Measurements from ENCODE around the gene TMEM62. TPM values are rescaled to one million over a fixed set of nuclear protein-coding genes. Genes with fewer than 3 reads are reported as not detected.

TMEM62 gene
- total and polyA plus RNA-seq, 9 of the 15 experiments (the other 6 are each of a cell fraction or from before 2014, with no cell fraction given): 4.4 to 16.6 (median 11.1) TPM

GRCh38 chr15:43185157-43186002 lies 52.0 kb downstream of the TMEM62 start, which contains the start of gene CCNDBP1 (continued):
- 0 out of 2 replicates have a peak, but pooled peaks have one; percentile 15 for TF ChIP-seq ZNF740 (CRISPR knock-in tag; IDR thresholded peaks at IDR 0.05)
- no peak for TF ChIP-seq ZNF740 (tag; IDR thresholded peaks at IDR 0.05)
- no peak for TF ChIP-seq ZNF253 (CRISPR knock-in tag; conservative IDR thresholded peaks at IDR 0.05)
- TF ChIP-seq MAFK (IDR thresholded peaks at IDR 0.05; ENCODE audit: low read length): 0 out of 2 replicates have a peak, but pooled peaks have one; percentile 1
- TF ChIP-seq ZFP91 (CRISPR knock-in tag; IDR thresholded peaks at IDR 0.05): no peak
- no peak; the same call in 1 of the 2 replicates for TF ChIP-seq ATF1 (CRISPR knock-in tag; IDR thresholded peaks at IDR 0.05)
- peak; percentile 75 for TF ChIP-seq ATF1 (tag; IDR thresholded peaks at IDR 0.05)
- 0 out of 2 replicates have a peak, but pooled peaks have one; percentile 39 for TF ChIP-seq ZNF41 (CRISPR knock-in tag; conservative IDR thresholded peaks at IDR 0.05)
- no peak for TF ChIP-seq BDP1 (IDR thresholded peaks at IDR 0.05; ENCODE audit: insufficient read depth, insufficient read length)
- TF ChIP-seq ZC3H8 (IDR thresholded peaks at IDR 0.05): no peak
- TF ChIP-seq NFATC3 (IDR thresholded peaks at IDR 0.05): no peak
- TF ChIP-seq ARNT (IDR thresholded peaks at IDR 0.05): no peak
- peak; percentile 86 for TF ChIP-seq ETV5 (CRISPR knock-in tag; IDR thresholded peaks at IDR 0.05; ENCODE audit: low read depth)
- no peak for TF ChIP-seq ZNF224 (CRISPR knock-in tag; IDR thresholded peaks at IDR 0.05)
- TF ChIP-seq DEAF1 (CRISPR knock-in tag; IDR thresholded peaks at IDR 0.05): no peak
- no peak for TF ChIP-seq HNRNPK (IDR thresholded peaks at IDR 0.05; ENCODE audit: low read depth, low read length, poor library complexity, severe bottlenecking)
- no peak for TF ChIP-seq PCBP2 (IDR thresholded peaks at IDR 0.05; ENCODE audit: low read depth, low read length, poor library complexity, severe bottlenecking)
- peak in 1 of 2 experiments; percentile 88; a peak in 2 of 4 replicates for TF ChIP-seq FOXA3 (CRISPR knock-in tag; conservative IDR thresholded peaks at IDR 0.05 in 1 of 2, IDR thresholded peaks at IDR 0.05 in 1 of 2)
- TF ChIP-seq PHB2 (IDR thresholded peaks at IDR 0.05; ENCODE audit: low read depth): no peak
- TF ChIP-seq HES1 (IDR thresholded peaks at IDR 0.05; ENCODE audit: low read depth): no peak
- TF ChIP-seq ESRRA (IDR thresholded peaks at IDR 0.05; ENCODE audit: borderline replicate concordance, low read depth): peak; percentile 17; the same call in 1 of the 2 replicates
- no peak for TF ChIP-seq MEF2D (tag; conservative IDR thresholded peaks at IDR 0.05; ENCODE audit: low read depth)
- TF ChIP-seq CHD4 (IDR thresholded peaks at IDR 0.05; ENCODE audit: insufficient read depth, insufficient replicate concordance, low read depth, low read length, poor library complexity, severe bottlenecking): no peak
- no peak for TF ChIP-seq CHD1 (IDR thresholded peaks at IDR 0.05; ENCODE audit: low read length)

Measured in K562 (cell line).